Skeletal muscle cell (primary cell): Measurements from ENCODE around the gene DHRS3.
"Not testable (repeated sequence)": the region's sequence is repeated elsewhere in the genome, so short reads cannot be mapped to it uniquely, and the experiment has no call there.

ENCODE experiments used
- DNase-seq: peaks from one replicate; pipeline ENCODE4 v3.0.0-alpha.2; 2010; ENCODE audit warnings: low read depth
- H3K4me3 ChIP-seq: 2 replicates; pipeline ENCODE4 v1.5.1; 2011; ENCODE audit warnings: low read depth, mild to moderate bottlenecking, control low read depth, low read length, moderate library complexity

The DHRS3 gene

DNA sequence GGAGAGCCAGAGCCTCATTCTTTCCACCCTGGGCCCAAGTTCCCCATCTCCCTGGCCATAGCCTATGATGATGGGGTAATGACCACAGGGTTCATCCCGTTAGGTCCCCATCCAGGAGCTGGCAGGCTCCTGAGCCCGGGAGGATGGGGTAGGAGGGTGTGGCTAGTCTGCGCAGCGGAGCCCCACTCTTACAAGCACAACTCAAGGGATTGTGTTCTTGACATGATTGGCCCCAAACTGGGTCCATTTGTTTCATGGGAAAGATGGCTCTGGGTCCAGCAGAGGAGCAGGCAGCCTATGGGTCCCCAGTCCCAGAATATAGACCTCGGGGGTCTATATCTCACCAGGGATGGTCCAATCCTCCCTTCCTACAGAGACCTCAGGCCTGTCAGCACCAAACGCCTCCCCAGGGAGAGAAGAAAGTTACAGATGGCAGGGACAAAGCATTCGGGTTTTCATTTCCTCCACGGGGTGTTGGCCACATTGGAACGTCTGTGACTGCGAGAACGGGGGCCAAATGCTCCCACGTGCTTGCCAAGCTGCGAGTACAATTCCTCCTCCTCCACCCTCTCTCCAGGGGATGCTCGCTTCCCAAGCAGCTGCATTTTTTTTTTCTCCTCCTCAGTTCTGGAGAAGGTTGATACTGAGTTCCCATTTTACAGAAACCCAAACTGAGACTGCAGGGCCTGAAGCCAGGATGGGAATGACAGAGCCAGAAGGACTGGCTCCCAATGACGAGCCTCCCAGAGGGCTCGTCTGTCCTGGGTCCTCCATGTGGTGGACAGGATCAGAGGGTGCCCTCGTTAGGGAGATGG is 71.0 kb downstream of the DHRS3 start:
- no peak overlapping the region for H3K4me3 ChIP-seq
- no peak for DNase-seq

DNA sequence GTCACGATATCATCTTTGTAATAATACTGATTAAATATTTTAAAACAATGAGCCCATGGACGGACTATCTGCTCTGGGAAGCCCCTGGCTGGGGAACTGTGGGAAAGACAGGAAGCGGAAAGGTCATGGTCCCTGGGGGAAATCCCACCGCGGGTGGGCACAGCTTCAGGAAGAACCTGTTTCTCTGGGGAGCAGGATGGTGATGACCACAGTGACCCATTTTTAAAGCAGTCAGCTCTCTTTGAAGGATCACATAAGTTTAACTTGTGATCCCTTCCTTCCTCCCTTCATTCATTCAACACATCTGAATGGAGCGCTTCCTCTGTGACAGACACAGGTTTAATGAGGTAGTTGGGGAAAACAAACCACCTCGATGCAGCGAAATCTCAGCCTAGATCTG is 73.0 kb downstream of the DHRS3 start:
- DNase-seq: no peak
- H3K4me3 ChIP-seq: no peak overlapping the region

DNA sequence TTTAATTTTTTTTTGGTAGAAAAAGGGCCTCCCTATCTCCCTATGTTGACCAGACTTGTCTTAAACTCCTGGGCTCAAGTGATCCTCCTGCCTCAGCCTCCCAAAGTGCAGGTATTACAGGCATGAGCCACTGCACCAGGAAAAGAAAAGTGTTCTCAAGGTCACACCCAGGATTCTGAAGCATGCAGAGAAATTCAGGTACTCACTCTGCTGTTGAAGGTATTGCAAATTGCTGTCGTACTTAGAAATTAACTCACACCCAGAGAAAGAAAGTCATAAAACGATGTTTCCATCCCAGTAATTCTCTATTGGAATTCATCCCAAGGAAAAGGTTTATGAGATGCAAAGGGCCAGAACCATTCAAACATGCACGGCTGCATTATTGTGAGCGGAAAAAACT is 73.7 kb downstream of the DHRS3 start:
- no peak for DNase-seq
- H3K4me3 ChIP-seq: no peak overlapping the region

DNA sequence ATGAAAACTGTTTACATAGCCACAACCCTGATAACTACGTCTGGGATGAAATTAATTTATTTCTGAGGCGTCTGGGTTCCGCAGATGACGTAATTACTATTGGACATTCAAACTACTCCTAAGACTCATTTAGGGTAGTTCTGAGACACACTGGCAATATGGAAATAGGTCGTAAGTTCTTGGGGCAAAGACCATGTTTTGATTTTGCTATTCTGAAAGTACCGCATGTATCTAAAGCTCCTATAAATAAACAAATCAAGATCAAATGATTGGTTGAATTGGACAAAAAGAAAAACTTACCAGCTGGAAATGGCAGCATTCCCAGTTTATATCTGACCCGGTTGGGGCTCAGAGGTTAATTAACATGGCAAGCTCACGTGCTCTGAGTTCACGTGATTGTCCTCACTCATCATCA is 74.3 kb downstream of the DHRS3 start:
- H3K4me3 ChIP-seq: no peak overlapping the region
- no peak for DNase-seq

DNA sequence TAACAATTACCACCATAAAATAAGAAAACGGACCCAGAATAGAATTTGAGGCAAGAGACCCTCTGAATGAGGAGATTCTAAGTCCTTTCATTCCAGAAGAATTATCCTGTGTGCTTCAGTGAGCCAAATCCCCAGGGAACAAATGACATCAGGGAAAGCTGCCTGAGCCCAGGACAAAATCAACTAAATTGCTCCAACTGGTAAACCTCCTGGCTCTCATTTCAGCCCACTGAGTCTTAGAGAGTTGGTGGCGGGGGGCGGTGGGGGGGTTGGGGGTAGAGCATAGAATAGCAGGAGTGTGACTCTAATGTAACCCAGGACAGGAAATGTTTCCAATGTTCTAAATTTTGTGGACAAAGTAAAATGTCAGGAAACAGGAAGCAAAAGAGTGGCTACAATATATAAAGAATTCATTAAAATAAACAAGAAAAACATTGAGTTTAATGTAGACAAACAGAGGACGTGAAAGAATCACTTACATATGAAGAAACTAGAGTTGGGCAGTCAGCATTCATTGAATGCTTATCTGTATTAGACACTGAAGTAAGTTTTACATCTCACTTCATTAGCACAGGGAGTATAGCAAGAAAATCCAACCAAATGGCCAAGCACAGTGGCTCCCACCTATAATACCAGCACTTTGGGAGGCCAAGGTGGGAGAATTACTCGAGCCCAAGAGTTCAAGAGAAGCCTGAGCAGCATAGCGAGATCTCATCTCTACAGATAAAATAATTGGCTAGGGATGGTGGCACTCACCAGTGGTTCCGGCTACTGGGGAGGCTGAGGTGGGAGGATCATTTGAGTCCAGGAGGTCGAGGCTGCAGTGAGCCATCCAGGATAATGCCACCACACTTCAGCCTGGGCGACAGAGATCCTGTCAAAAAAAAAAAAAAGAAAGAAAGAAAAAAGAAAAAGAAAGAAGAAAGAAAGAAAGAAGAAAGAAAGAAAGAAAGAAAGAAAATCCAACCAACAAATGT is 75.1 kb downstream of the DHRS3 start:
- no peak overlapping the region for H3K4me3 ChIP-seq
- DNase-seq: no peak

DNA sequence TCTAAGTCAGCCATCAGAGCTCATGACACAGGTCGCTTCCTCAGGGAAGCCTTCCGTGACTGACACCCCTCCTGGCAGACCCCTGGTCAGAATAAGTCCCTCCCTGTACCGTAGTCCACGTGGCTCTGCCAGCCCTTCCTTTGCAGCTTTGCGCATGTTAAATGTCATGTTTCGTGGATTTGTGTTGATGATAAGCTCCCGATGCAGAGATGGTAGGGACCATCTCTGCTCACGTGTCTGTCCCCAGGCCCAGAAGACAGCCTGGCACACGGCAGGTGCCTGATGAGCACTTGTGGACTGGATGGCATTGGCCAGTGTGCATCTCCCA is 75.9 kb downstream of the DHRS3 start:
- no peak for DNase-seq

DNA sequence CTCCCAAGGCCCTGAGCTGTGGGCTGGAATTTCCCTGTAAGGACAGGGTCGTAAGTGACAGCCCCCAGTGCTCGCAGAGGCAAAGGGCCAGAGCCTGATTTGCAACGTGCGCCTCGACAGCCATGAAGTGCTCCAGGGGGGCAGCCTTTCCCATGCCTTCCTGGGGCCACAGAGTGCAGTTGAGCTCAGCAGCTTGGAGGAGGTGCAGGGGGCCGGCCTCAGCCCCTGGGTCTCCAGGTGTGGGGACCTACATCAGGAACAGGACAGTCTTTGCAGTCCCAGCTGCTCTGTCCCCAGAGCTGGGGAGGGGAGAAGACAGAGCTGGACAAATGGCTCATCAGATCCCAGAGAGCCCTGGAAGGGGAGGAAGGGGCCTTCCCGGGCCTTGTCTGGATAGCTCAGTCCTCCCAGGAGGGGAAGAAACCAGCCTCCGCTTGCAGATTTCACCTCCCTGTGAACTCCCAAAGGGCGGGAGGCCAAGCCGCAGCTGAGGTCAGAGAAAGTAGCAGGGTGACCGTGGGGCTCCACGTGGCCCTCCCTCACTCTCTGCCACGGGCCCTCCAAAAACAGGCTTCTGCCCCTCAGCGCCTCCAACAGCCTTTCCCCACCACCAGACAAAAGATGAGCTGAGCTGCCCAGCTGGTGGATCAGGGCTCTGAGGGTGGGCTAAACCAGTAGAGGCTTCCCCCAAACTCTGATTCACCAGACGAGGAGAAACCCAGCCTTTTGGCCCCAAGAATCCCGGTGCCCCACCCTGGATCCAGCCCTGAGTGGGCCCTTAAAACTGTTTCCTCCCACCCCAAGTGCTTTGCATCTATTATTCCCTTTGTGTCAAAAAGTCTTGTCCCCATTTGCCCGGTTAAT is 76.5 kb downstream of the DHRS3 start:
- no peak overlapping the region for H3K4me3 ChIP-seq
- DNase-seq: no peak

More for the DNA sequence above, 75.9 kb downstream of the DHRS3 start:
- H3K4me3 ChIP-seq: no peak overlapping the region

DNA sequence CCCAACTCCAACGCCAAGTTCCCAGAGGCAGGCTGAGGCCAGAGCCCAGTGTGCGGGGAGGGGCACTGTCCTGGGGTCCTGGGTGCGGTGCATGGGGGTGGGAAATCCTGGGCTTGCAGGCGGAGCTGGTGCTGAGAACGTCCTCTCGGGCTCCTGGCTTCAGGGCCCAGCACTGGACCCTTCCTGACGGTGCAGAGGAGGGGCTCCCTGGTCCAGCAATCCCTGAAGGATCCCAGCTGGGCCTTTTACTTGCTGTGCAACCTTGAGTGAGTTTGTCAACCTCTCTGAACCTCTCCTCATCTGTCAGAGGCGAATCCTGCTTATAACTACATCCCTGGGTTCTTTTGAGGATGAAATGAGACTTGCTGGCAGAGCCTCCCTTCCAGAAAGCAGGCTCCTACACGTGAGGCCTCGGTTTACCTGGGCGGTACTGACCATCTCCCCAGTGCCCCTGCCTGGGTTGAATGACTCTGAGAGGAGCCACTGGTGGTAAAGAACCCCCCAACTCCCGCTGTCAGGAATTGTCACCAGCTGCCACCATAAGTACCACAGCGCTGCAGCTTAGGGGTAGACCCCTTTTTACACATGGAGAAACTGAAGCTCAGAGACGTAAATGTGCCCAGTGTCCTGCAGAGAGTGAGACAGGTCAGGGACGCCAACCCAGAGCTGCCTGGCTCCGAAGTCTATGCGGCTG is 77.3 kb downstream of the DHRS3 start:
- no peak for DNase-seq
- no peak overlapping the region for H3K4me3 ChIP-seq

DNA sequence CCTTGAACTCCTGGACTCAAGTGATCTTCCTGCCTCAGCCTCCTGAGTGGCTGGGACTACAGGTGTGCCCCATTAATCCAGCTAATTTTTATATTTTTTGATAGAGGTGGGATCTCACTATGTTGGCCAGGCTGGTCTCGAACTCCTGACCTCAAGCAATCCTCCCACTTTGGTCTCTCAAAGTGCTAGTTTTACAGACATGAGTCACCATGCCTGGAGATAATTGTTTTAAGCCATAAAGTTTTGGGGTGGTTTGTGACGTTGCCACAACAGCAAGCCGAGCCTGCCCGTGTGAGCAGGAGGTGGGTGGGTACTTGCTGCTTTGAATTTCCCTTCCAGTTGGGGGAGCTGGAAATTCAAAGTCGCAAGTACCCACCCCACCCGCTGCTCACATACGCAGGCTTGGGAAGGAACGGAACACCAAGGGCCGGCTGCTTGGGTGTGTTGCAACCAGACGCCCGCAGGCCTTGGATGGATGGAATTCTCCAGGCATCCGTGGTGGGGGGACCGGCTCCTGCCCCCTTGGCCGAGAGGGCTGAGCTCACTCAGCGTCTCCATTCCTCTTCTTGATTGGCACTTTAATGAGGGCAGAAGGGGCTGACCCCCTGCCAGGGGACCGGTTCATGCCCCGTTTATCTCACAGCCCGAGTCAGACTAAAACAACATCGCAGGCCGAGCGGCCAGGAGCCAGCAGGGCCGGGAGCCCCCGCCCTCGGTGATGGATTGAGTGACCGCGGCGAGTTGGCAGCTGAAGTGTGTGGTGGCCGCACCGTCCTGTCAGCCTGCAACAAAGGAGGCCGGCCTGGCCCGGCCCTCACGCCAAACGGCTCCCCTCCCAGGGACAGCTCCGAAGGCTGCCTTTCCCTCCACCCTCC is 78.1 kb downstream of the DHRS3 start:
- H3K4me3 ChIP-seq: no peak overlapping the region
- no peak for DNase-seq

DNA sequence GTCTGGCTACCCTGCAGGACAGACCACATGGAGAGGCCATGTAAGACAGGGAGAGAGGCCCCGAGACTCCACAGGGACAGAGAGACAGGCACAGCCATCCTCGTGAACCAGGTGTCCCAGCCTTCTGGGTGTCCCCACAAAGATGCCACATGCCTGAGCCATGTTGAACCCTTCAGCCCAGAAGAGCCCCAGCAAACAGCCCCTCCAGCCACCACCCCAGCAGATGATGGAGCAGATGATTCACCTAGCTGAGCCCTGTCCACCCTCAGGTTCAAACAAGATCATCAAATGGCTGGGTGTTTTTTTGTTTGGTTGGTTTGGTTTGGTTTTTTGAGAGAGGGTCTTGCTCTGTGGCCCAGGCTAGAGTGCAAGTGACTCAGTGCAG is 78.7 kb downstream of the DHRS3 start:
- DNase-seq: no peak
- H3K4me3 ChIP-seq: no peak overlapping the region

DNA sequence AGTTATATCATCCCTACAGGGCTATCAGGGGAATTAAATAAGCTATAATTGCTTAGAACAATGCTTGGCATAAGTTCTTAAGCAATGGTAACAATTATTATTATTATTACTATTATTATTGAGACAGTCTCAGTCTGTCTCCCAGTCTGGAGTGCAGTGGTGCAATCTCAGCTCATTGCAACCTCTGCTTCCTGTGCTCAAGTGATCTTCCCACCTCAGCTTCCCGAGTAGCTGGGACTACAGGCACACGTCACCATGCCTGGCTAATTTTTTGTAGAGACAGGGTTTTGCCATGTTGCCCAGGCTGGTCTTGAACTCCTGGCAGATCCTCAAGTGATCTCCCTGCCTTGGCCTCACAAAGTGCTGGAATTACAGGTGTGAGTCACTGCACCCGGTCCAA is 79.5 kb downstream of the DHRS3 start:
- not testable (repeated sequence) for H3K4me3 ChIP-seq, DNase-seq

DNA sequence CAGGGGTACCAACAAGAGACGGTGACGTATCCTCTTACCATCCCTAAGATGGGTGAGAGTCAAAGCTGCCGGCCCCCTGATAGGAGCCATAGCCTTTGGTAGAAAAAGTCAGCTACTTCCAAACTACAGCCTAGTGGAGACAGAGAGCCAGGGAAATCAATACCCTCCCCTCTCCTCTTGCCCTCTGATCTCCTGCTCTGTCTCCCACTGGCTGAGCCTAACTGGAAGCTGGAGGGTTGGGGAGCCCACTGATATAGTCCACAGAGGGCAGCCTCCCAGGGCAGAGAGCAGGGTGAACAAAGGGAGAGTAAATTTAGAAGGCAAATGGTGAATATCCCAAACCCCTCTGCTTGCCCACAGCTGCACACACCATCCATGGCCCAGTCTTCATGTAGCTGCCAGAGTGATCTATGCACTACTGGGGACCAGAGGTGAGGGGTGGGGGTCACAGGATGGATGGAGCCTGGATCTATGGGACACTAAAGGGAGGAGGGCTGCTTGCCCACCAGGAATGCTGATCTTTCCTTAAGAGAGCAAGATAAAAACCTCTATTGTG is 80.0 kb downstream of the DHRS3 start:
- H3K4me3 ChIP-seq: no peak overlapping the region
- no peak for DNase-seq

DNA sequence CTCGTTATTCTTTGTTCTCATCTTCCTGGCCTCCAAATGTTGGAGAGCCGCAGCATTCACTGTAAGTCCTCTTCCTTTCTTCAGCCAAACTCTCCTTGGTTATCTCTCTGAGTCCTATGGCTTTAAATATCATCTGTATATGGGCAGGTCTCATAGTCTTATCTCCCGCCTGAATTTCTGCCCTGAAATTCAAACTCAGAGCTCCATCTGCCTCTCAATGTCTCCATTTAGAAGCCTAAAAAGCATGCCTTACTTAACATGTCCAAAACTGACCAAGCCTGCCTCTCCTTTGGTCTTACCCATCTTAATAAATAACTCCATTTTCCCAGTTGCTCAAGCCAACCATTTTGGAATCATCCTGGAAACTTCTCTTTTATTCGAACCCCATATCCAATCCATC is 80.7 kb downstream of the DHRS3 start:
- no peak overlapping the region for H3K4me3 ChIP-seq
- DNase-seq: no peak

DNA sequence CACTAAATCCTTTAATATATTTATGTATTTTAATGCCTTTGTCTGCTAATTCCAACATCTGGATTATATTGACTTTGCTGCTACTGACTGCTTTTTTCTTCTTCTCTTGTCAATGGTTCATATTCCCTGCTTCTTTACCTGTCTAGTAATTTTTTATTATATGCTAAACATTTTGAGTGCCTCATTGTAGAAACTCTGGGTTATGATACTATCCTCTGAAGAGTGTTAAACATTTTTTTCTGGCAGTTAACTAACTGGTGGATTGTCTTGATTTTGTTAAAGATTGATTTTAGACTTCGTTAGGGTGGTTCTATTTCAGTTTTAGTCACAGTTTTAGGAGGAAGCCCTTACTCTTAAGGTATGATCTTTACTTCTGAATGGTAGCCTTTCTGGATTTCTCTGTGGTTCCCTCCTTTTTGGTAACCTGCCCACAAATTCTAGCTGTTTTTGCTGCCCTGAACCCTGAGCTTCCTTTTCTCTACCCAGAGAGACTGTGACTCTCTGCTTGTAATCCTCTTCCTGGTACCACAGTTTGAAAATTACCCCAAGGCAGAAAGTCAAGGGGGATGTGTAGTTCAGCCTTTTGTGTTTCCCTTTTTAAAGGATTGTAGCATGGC is 81.9 kb downstream of the DHRS3 start:
- no peak for DNase-seq
- no peak overlapping the region for H3K4me3 ChIP-seq

DNA sequence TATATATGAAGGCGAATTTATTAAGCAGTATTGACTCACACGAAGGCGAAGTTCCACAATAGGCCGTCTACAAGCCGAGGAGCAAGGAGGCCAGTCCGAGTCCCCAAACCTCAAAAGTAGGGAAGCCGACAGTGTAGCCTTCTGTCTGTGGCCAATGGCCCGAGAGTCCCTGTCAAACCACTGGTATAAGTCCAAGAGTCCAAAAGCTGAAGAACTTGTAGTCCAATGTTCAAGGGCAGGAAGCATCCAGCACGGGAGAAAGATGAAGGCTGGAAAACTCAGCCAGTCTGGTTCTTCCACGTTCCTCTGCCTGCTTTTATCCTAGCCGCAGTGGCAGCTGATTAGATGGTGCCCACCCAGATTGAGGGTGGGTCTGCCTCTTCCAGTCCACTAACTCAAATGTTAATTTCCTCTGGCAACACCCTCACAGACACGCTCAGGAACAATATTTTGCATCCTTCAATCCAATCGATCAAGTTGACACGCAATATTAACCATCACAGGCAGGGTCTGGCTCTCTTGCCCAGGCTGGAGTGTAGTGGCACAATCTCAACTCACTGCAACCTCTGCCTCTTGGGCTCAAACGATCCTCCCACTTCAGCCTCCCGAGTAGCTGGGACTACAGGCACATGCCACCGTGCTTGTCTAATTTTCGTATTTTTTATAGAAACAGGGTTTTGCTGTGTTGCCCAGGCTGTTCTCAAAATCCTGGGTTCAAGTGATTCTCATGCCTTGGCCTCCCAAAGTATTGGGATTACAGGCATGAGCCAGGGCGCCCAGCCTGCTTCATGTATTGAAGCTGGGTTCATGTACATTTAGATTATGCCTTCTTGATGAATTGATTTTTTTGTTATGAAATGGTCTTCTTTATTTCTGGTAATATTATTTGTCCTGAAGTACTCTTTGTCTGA is 85.3 kb downstream of the DHRS3 start:
- H3K4me3 ChIP-seq: no peak overlapping the region
- no peak for DNase-seq

DNA sequence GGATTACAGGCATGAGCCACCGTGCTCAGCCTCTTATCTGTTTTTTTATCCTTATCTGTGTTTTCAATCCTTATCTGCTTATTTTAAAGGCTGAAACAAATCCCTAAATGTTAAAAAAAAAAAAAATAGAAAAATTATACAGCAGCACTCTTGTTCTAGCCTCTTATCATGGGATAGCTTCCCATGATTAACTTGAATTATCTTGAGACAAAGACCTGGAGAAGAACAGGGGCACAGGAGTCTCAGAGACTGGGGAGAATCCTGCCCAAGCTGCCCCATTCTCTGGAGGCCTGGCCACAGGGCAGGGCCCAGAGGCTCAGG is 86.9 kb downstream of the DHRS3 start:
- no peak for DNase-seq
- no peak overlapping the region for H3K4me3 ChIP-seq
